IMR-90 (cell line): ENCODE data around the gene SURF2. TPM values are rescaled to one million over a fixed set of nuclear protein-coding genes. Genes with fewer than 3 reads are reported as not detected.

Source experiments
- ATAC-seq: fragments of 200-7000 bp; cut with Tn5 transposase; 2 replicates; pipeline ENCODE4 v1.9.1; 2020; ENCODE audit warnings: low read depth, mild to moderate bottlenecking, moderate library complexity
- BruUV-seq: library from RNA; stranded (reverse); fragments of 400-500 nt; replicated peaks from 2 replicates; lab custom pipeline; 2021; lab: Mats Ljungman, UMichigan
- CTCF ChIA-PET: fragments of 300-600 bp; formaldehyde crosslinking; extraction: SDS; loops from one replicate; lab custom pipeline; 2021; ENCODE audit warnings: antibody characterized with exemption; lab: Yijun Ruan, JAX
- POLR2A ChIA-PET: fragments of 300-600 bp; sonication (Branson Sonifier 250); formaldehyde crosslinking; loops from one replicate; lab custom pipeline; 2022; ENCODE audit warnings: antibody characterized with exemption; ENCODE audit not compliant: unreplicated experiment; lab: Charles Lee
- DNase-seq: peaks from one replicate; pipeline ENCODE4 v3.0.0; 2013
- H2AFZ ChIP-seq: replicated peaks from 2 replicates; pipeline ENCODE3; 2013; ENCODE audit warnings: low read length, mild to moderate bottlenecking; ENCODE audit not compliant: poor library complexity
- H2AK5ac ChIP-seq: 2 replicates; pipeline ENCODE4 v1.6.1; 2013; ENCODE audit warnings: low read depth, low read length, inconsistent platforms
- H2AK9ac ChIP-seq: replicated peaks from 2 replicates; pipeline ENCODE3; 2013; ENCODE audit warnings: mild to moderate bottlenecking, low read depth, low read length, moderate library complexity; ENCODE audit not compliant: poor library complexity
- H2BK120ac ChIP-seq: 2 replicates; pipeline ENCODE4 v1.6.1; 2013; ENCODE audit warnings: low read depth, low read length, inconsistent platforms
- H2BK15ac ChIP-seq: 3 replicates; pipeline ENCODE4 v1.6.1; 2013; ENCODE audit warnings: low read depth, low read length, inconsistent platforms
- H2BK20ac ChIP-seq: 2 replicates; pipeline ENCODE4 v1.6.1; 2013; ENCODE audit warnings: low read depth, mild to moderate bottlenecking, inconsistent platforms, low read length, moderate library complexity
- H2BK5ac ChIP-seq: 2 replicates; pipeline ENCODE4 v1.6.1; 2013; ENCODE audit warnings: mild to moderate bottlenecking, low read depth, low read length, inconsistent platforms; ENCODE audit not compliant: poor library complexity, severe bottlenecking
- H3K14ac ChIP-seq: replicated peaks from 2 replicates; pipeline ENCODE4 v1.6.1; 2013; ENCODE audit warnings: low read depth, low read length, inconsistent platforms
- H3K18ac ChIP-seq: 2 replicates; pipeline ENCODE4 v1.6.1; 2013; ENCODE audit warnings: low read depth, low read length, control low read depth
- H3K23ac ChIP-seq: 2 replicates; pipeline ENCODE4 v1.6.1; 2013; ENCODE audit warnings: low read depth, low read length, inconsistent platforms
- H3K27ac ChIP-seq: 2 replicates; pipeline ENCODE4 v1.5.1; 2013; ENCODE audit warnings: mild to moderate bottlenecking, control low read depth, low read length; ENCODE audit not compliant: insufficient read depth
- H3K27me3 ChIP-seq: 2 replicates; pipeline ENCODE4 v1.6.1; 2013; ENCODE audit warnings: low read length; ENCODE audit not compliant: control insufficient read depth, insufficient read depth
- H3K36me3 ChIP-seq: 2 replicates; pipeline ENCODE4 v1.6.1; 2013; ENCODE audit warnings: low read length, mixed read lengths; ENCODE audit not compliant: control insufficient read depth, insufficient read depth
- H3K4ac ChIP-seq: 2 replicates; pipeline ENCODE4 v1.6.1; 2013; ENCODE audit warnings: low read depth, low read length, inconsistent platforms
- H3K4me1 ChIP-seq: 2 replicates; pipeline ENCODE4 v1.6.1; 2013; ENCODE audit warnings: low read length, mixed read lengths; ENCODE audit not compliant: control insufficient read depth, insufficient read depth
- H3K4me2 ChIP-seq: 2 replicates; pipeline ENCODE4 v1.6.1; 2013; ENCODE audit warnings: low read depth, mild to moderate bottlenecking, control low read depth, low read length, moderate library complexity
- H3K4me3 ChIP-seq: 2 replicates; pipeline ENCODE4 v1.5.1; 2013; ENCODE audit warnings: low read depth, mild to moderate bottlenecking, control low read depth, low read length, moderate library complexity; ENCODE audit not compliant: insufficient read depth
- H3K56ac ChIP-seq: 2 replicates; pipeline ENCODE4 v1.6.1; 2013; ENCODE audit warnings: low read length, inconsistent platforms; ENCODE audit not compliant: insufficient read depth; ENCODE audit errors: extremely low read depth
- H3K79me1 ChIP-seq, 2 experiments: 2 replicates each; pipeline ENCODE4 v1.6.1; 2013; ENCODE audit warnings: low read length in 2 of 2, inconsistent platforms in 1 of 2, low read depth in 1 of 2
- H3K9ac ChIP-seq: 2 replicates; pipeline ENCODE4 v1.6.1; 2013; ENCODE audit warnings: low read depth, low read length, control low read depth
- H3K9me1 ChIP-seq: 2 replicates; pipeline ENCODE4 v1.6.1; 2013; ENCODE audit warnings: low read length, inconsistent platforms; ENCODE audit not compliant: insufficient read depth
- H3K9me3 ChIP-seq: 2 replicates; pipeline ENCODE4 v1.6.1; 2013; ENCODE audit warnings: low read length; ENCODE audit not compliant: control insufficient read depth, insufficient read depth
- H4K20me1 ChIP-seq: 2 replicates; pipeline ENCODE4 v1.6.1; 2013; ENCODE audit warnings: low read length, inconsistent platforms; ENCODE audit not compliant: insufficient read depth
- H4K5ac ChIP-seq: 2 replicates; pipeline ENCODE4 v1.6.1; 2013; ENCODE audit warnings: mild to moderate bottlenecking, low read depth, low read length, control low read depth
- H4K8ac ChIP-seq, 2 experiments: 2 replicates each; pipeline ENCODE4 v1.6.1; 2013; ENCODE audit warnings: low read depth in 2 of 2, low read length in 2 of 2, control low read depth in 1 of 2, inconsistent platforms in 1 of 2
- H4K91ac ChIP-seq: 2 replicates; pipeline ENCODE4 v1.6.1; 2013; ENCODE audit warnings: low read depth, low read length, inconsistent platforms; ENCODE audit not compliant: insufficient read depth
- BHLHE40 ChIP-seq: fragments of 150-350 bp; IDR thresholded peaks from 2 replicates; pipeline ENCODE4 v1.6.1; 2016; ENCODE audit warnings: mild to moderate bottlenecking, low read depth, low read length
- CEBPB ChIP-seq: IDR thresholded peaks from 2 replicates; pipeline ENCODE4 v1.6.1; 2012; ENCODE audit warnings: low read depth, low read length, improper control_type of control experiment
- CHD1 ChIP-seq: IDR thresholded peaks from 2 replicates; pipeline ENCODE4 v1.6.1; 2012; ENCODE audit warnings: low read depth, low read length, improper control_type of control experiment
- CTCF ChIP-seq: conservative IDR thresholded peaks from 2 replicates; pipeline ENCODE4 v1.5.1; 2012; ENCODE audit warnings: mild to moderate bottlenecking, low read depth, low read length, improper control_type of control experiment
- FOS ChIP-seq: fragments of 150-350 bp; IDR thresholded peaks from 2 replicates; pipeline ENCODE4 v1.6.1; 2016; ENCODE audit warnings: low read depth, low read length
- MAFK ChIP-seq: IDR thresholded peaks from 2 replicates; pipeline ENCODE4 v1.6.1; 2012; ENCODE audit warnings: low read depth, low read length, improper control_type of control experiment
- MAZ ChIP-seq: IDR thresholded peaks from 2 replicates; pipeline ENCODE4 v1.6.1; 2012; ENCODE audit warnings: low read depth, mild to moderate bottlenecking, low read length, improper control_type of control experiment, moderate library complexity, borderline replicate concordance
- MXI1 ChIP-seq: IDR thresholded peaks from 2 replicates; pipeline ENCODE4 v1.6.1; 2012; ENCODE audit warnings: low read depth, mild to moderate bottlenecking, low read length, moderate library complexity, borderline replicate concordance
- NFE2L2 ChIP-seq: fragments of 150-350 bp; IDR thresholded peaks from 2 replicates; pipeline ENCODE4 v1.6.1; 2016; ENCODE audit warnings: low read depth, mild to moderate bottlenecking, low read length
- POLR2A ChIP-seq: IDR thresholded peaks from 2 replicates; pipeline ENCODE4 v1.6.1; 2012; ENCODE audit warnings: mild to moderate bottlenecking, low read depth, low read length
- RAD21 ChIP-seq: IDR thresholded peaks from 2 replicates; pipeline ENCODE4 v1.6.1; 2012; ENCODE audit warnings: low read length, improper control_type of control experiment
- RCOR1 ChIP-seq: IDR thresholded peaks from 2 replicates; pipeline ENCODE4 v1.6.1; 2012; ENCODE audit warnings: mild to moderate bottlenecking, low read length, improper control_type of control experiment; ENCODE audit not compliant: insufficient replicate concordance
- RFX5 ChIP-seq: IDR thresholded peaks from 2 replicates; pipeline ENCODE4 v1.8.0; 2012; ENCODE audit warnings: low read depth, mild to moderate bottlenecking, low read length, moderate library complexity
- SMC3 ChIP-seq: fragments of 150-350 bp; IDR thresholded peaks from 2 replicates; pipeline ENCODE4 v1.6.1; 2016; ENCODE audit warnings: low read depth, mild to moderate bottlenecking, antibody characterized with exemption, low read length, moderate library complexity
- WGBS, 2 experiments: methylation state at CpG; one replicate each; pipeline versions ENCODE4 v1.1.5 to v1.1.7; 2013; ENCODE audit warnings: missing lambda C conversion rate in 2 of 2; ENCODE audit not compliant: insufficient read length in 1 of 2; ENCODE audit errors: extremely low coverage in 2 of 2; 5-methylcytosine and 5-hydroxymethylcytosine counted together
- dilution Hi-C: fragments of 300-500 bp; cut with HindIII; formaldehyde crosslinking; loops from one replicate; pipeline ENCODE4 v1.14.3; 2018; ENCODE audit warnings: low sequenced_read_pairs; ENCODE audit not compliant: unreplicated experiment
- in situ Hi-C: fragments of 300-500 bp; cut with MboI; formaldehyde crosslinking; loops from 3 replicates; pipeline ENCODE4 v1.14.3; 2019; ENCODE audit warnings: low sequenced_read_pairs, inconsistent platforms, mixed read lengths
- intact Hi-C: fragments of 100-400 bp; cut with micrococcal nuclease; formaldehyde crosslinking; loops from 2 replicates; pipeline ENCODE4 v1.10.0; 2022
- polyA plus RNA-seq, 3 experiments: library from polyadenylated mRNA; depleted of rRNA; stranded (reverse); fragments of >200 nt; gene quantifications; 2 replicates each; pipeline ENCODE4 v1.2.3, GENCODE V29; 2012; ENCODE audit warnings: low replicate concordance in 1 of 3
- total RNA-seq: library from RNA; depleted of rRNA; stranded (reverse); fragments of >200 nt; gene quantifications from 2 replicates; pipeline ENCODE4 v1.2.3, GENCODE V29; 2012
- TF ChIP-seq, protein P1 (sequence below): fragments of 150-350 bp; IDR thresholded peaks from 2 replicates; pipeline ENCODE4 v1.6.1; 2017; ENCODE audit warnings: mild to moderate bottlenecking, antibody characterized with exemption, low read length, low read depth
- TF ChIP-seq, protein P2 (sequence below): fragments of 150-350 bp; IDR thresholded peaks from 2 replicates; pipeline ENCODE4 v1.6.1; 2016; ENCODE audit warnings: low read depth, mild to moderate bottlenecking, low read length, moderate library complexity, borderline replicate concordance

Gene SURF2
- total and polyA plus RNA-seq, 2 of the 4 experiments (the other 2 are of a cell fraction): 9.9 to 16.3 TPM

GRCh38 chr9:133331641-133332380, 24.5 kb upstream of the SURF2 start:
- Histone ChIP-seq H4K5ac (no peak overlapping the region), H2BK120ac (no peak overlapping the region), H3K4me3 (no peak overlapping the region), H3K4ac (no peak overlapping the region), H3K36me3 (peaks cover 35% of the 10 kb centered on the region), H4K8ac (no peak overlapping the region), H2AK5ac (no peak overlapping the region), H3K56ac (no peak overlapping the region), H3K9me3 (no peaks in the 10 kb centered on the region), H3K4me2 (no peak overlapping the region), H2AK9ac (no peak overlapping the region), H3K18ac (no peak overlapping the region), H2BK20ac (no peak overlapping the region), H3K79me1 (peaks cover 17 to 34% of the 10 kb centered on the region in 2 experiments; a peak in 3 of 4 replicates), H3K9ac (no peak overlapping the region), H3K9me1 (peaks cover 10% of the 10 kb centered on the region; the same call in 1 of the 2 replicates), H4K91ac (no peak overlapping the region), H2BK5ac (no peak overlapping the region), H3K4me1 (no peaks in the 10 kb centered on the region), H2AFZ (no peak overlapping the region), H3K14ac (no peak overlapping the region), H4K20me1 (no peaks in the 10 kb centered on the region; the same call in 1 of the 2 replicates), H2BK15ac (no peak overlapping the region), H3K23ac (no peak overlapping the region), H3K27ac (no peak overlapping the region), H3K27me3 (no peaks in the 10 kb centered on the region)
- dilution Hi-C loops (no loop called here), in situ Hi-C loops (no loop called here), intact Hi-C loops (no loop called here)
- 98% methylated on average over 44 of the region's 57 CpGs; no CpG with 5 or more reads in 1 of the 2 experiments for WGBS, 2 experiments
- BruUV-seq: no TSS peak
- TF ChIP-seq CHD1 (no peak), POLR2A (no peak), MAZ (no peak), MAFK (no peak), CEBPB (no peak), RCOR1 (no peak), CTCF (no peak), BHLHE40 (no peak), RAD21 (no peak), MXI1 (no peak), FOS (no peak), SMC3 (no peak), RFX5 (no peak), NFE2L2 (no peak)
- TF ChIP-seq, protein P1, sequence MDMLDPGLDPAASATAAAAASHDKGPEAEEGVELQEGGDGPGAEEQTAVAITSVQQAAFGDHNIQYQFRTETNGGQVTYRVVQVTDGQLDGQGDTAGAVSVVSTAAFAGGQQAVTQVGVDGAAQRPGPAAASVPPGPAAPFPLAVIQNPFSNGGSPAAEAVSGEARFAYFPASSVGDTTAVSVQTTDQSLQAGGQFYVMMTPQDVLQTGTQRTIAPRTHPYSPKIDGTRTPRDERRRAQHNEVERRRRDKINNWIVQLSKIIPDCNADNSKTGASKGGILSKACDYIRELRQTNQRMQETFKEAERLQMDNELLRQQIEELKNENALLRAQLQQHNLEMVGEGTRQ: no peak
- TF ChIP-seq, protein P2, sequence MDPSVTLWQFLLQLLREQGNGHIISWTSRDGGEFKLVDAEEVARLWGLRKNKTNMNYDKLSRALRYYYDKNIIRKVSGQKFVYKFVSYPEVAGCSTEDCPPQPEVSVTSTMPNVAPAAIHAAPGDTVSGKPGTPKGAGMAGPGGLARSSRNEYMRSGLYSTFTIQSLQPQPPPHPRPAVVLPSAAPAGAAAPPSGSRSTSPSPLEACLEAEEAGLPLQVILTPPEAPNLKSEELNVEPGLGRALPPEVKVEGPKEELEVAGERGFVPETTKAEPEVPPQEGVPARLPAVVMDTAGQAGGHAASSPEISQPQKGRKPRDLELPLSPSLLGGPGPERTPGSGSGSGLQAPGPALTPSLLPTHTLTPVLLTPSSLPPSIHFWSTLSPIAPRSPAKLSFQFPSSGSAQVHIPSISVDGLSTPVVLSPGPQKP: no peak
- POLR2A ChIA-PET: no interaction called here
- DNase-seq (no peak), ATAC-seq (no peak)
- CTCF ChIA-PET: no interaction called here
